GM18526 (cell line): Measurements from ENCODE around the gene VSX1.

Experiments
- POLR2A ChIP-seq: IDR thresholded peaks from 3 replicates; pipeline ENCODE4 v1.6.1; 2011; ENCODE audit not compliant: insufficient read length; ENCODE audit errors: extremely low read depth

The VSX1 gene

DNA sequence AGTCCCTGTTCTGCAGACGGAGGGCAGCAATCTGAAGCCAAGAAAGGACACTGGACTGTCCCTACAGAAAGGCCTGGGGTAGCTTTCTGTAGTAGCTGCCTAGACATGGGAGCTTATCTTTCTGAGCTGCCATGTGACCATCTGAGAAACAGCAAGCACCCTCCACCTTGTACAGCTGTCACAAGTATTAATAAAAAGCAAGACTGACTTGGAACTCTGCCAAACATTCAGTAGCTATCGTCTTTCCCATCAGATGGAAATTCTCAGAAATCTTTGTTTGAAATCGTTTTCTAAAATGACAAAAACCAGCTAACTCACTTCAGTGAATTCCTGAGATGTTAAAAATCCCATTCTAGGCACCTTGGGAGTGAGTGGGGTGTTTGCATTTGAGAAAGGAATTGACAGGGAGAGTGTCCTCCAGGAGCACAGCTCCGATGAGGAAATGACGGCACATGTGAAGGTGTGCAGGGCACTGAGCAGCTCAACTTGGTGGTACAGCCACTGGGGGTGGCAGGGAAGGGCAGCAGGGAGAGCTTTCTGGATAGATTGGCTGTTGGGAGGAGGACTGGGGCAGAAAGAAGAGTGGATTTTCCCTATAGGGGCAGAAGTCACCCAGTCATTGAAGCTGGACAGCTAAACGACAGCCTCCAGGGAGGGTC is 48.5 kb downstream of the VSX1 start:
- no peak for TF ChIP-seq POLR2A

DNA sequence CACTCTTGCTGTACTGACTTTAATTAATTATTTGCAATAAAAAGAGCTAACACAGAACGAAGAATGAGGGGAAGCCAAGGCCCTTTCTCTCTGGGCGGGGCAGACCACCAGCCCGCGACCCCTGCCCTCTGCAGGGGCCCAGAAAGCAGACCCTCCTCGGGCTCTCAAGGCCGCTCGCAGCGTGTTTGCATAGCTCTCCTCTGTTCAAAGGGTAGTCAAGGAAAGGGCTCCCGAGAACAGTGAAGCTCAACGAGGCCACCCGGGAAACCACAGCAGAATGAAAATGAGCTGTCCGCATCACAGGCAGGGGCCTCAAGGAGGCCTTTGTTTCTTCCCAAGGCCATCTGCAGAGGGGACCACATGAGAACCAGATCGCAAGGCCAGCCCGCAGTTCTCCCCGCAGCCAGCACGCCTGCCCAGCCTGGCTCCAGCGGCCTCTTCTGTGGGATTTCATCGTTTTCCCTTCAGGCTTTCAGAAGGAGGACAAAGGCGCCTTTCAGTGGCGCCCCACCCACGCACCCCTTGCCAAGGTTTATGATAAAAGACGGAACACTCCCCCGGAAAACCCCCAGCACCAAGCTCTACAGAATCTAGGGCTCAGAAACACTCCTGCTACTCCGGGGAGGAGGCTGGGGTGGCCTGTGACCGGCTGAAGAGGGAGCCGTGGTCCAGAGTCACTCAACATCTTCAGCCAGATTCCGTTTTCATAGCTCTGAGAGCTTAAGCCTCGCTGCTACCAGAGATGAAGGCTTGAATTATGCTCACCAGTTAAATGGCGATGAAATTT is 49.3 kb downstream of the VSX1 start:
- no peak for TF ChIP-seq POLR2A

DNA sequence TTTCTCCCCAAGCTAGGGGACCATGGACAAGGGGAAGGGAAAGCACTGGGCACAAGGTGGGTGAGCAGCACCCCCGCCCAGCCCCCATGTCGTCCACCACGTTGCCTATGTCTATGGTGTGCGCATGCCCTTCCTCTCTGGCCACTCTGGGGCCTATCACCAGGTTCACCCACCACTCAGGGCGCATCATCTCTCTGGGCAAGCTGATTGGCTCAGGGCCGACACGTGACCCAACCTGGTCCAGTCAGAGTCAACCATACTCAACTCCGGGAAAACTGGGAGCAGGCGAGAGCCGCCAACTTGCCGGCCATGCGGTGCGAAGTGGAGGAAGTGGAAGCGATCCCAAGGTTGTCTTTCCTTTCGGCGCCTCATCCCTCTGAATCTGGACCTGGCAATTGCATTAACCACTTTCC is 49.9 kb downstream of the VSX1 start:
- TF ChIP-seq POLR2A, result no peak

DNA sequence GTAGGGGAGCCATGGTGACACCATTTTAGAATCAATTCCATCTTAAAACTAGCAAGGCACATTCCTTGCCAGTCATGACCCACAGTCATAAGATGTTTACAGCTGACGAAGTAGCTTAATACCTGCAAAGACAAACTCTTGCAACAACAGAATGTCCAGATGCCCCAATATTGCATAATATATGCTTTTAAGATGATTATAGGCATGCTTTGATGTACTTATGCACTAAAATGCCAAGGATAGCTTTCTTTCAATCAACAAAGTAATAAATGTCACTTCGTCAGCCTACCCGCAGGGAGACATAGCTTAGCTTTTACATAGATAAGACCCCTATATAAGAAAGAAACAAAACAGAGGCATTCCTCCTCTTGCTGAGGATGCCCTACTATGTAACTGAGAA is 50.7 kb downstream of the VSX1 start:
- TF ChIP-seq POLR2A, result no peak

DNA sequence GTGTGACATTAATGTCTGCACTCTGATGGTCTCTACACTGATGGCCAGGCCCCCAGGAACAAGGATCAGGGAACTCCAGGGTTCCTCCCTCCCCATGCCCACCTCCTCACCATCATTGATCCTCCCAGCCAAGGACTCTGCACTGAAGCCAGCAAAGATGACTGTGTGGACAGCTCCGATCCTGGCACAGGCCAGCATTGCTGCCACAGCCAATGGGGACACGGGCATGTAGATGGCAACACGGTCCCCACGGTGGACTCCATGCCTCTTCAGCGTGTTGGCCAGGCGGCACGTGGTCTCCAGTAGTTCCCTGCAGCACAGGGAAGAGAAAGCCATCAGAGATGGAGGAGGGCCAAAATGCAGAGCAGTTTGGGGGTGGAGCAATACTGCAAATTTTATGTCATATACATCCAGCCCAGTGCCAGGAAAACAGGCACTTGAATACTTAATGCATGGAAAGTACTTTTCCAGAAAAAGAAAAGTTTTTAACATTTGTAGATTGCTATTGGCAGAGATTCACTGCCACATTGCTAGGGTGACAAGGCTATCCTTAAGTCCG is 51.2 kb downstream of the VSX1 start:
- TF ChIP-seq POLR2A, result no peak

DNA sequence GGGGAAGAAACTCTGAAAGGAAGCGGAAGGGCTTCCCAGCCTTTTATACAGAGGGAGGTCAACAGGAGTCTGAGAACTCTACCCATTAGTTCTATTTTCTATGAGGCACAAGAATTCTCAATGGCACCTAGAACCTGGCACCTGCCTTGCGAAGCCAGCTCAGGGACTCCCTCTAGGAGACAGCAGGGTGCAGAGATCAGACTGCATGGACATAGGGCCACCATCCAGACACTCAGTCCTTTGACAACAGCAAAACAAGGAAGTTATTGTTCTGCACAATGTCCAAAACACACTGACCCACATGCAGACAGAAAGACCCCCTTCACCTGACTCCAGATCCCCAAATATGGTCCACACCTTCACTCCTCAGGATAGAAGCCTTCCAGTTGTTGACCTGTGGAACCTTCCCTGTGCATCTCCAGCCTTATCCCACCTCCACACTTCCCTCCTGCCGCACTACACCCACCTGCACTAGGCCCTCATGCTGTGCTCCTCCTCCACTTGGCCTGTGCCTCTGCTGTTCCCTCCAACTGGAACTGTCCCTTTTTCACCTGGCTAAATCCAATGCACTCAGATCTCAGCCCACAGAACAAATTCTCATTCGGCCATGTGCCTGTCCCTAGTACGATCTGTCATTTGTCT is 51.8 kb downstream of the VSX1 start:
- no peak for TF ChIP-seq POLR2A

DNA sequence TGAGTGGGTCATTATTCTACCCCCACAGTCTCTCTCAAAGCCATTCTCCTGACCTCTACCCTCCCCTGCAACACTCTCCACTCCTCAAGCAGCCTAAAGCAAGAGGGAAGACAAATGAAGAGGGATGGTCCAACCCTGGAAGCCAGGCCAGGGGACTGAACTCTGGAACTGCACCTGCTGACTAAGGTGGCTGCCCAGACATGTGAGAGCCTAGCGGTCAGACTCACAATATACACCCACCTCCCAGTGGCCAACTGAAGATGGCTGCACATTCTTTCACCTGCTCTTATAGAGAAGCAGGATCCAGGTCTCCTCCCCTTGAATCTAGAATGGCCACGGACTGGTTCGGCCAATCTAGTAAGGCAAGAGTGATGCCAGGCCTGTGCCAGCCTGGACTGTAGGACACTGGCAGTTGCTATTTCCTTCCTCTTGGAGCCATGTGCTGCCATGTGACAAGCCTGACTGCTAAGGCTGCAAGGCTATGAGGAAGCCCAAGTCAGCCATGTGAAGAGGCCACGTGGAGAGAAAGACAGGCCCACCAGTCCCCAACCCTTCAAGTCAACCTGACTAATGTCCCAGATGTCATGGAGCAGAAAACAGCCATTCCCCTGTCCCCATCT is 55.8 kb downstream of the VSX1 start:
- no peak for TF ChIP-seq POLR2A
